NOMO-1 (cell line): ENCODE measurements around the gene SENP1.
"Not testable (repeated sequence)": the region's sequence is repeated elsewhere in the genome, so short reads cannot be mapped to it uniquely, and the experiment has no call there.

Experiments used
- DNase-seq, 2 experiments: peaks; one replicate each; lab custom pipeline; 2025; ENCODE audit not compliant: unreplicated experiment in 2 of 2; lab: John Stamatoyannopoulos, UW

SENP1 gene

DNA sequence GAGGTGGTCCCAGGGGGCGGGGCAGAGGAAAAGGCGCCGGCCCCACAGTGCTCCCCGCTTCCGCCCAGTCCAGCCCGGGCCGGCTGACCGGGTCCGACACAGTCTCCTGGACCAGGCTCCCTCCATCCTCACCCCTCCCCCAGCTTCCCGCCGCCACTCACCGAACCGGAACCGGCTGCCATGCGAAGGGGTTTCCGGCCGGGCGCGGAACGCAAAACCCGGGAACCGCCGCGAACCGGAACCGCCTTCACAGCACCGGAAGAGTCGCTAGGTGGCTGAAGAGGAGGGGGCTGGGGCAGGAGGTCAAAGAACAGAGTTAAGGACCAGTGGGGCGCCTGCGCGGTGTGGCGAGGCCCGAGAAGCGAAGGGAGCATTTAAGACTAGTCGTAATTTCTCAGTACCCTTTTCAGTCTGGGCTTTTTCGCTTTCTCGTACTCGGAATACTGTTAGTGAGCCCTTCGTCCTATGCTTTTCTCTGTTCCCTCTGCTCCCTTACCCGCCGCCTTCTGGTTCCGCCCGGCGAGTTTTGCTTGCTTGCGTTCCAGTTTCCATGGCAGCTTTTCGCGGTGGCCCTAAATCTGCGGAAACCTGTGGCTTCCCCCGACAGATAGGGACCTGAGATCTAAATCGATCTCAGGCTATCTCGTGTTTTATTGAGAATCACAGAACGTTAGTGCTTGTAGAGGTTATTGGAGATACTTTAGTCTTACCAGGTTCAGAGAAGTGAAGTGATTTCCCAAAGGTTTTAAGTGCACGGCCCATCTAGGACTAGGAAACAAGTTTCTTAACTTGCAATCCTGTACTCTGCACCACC is at the start of gene SENP1:
SENP1 (minus strand) TSS at position 213 of the 814 bp plus-strand sequence. CDS start 4,607 bp downstream, outside the sequence.
- DNase-seq: peak; percentile 65 to 90

DNA sequence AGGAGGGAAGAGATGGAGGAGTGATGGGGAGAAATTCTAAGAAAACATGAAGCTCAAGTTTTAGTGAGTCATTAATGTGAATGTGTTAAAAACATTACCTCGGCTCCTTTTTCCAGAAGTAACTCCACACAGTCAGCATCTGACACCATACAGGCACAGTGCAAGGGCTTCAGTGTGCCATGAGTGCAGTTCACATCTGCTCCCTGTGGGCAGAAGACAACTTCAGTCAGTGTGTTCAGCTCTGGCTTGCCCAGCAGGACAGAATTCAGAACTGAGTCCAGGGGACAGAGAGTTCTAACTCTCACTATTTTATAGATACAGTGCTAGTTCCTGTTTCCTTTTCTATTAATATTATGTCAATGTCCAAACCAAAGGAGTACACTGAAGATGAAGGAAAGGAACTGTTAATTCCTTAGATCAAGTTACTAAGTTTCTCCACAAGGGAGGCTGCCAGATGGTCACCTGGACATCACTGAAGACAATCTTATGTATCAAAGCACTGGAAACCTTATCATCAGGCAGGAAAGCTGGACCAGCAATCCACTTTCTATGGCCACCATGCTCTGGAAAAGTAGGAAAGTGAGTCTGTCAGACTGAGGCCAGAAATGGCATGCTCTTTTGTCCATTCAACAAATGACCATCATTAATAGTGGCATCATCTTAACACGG is 45.4 kb upstream of the SENP1 start:
- DNase-seq: no peak

DNA sequence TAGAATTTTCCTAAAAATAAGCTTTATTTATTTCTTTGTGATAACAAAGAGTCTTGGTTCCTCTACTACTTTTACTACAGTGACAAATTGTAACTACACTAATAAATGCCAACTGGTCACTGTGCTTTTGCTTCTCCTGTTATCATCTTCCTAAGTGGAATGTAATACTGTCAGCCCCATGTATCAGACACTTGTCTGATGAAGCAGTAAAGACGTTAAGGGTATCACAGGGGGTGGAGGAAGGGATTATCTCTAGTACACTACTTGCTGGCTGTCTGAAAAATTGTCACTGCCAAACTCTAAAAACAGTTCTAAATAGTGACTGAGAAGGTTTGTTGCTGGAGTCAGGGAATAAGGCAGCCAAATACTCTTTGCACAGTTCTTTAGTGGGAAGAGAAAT is 40.1 kb upstream of the SENP1 start:
- DNase-seq: no peak

DNA sequence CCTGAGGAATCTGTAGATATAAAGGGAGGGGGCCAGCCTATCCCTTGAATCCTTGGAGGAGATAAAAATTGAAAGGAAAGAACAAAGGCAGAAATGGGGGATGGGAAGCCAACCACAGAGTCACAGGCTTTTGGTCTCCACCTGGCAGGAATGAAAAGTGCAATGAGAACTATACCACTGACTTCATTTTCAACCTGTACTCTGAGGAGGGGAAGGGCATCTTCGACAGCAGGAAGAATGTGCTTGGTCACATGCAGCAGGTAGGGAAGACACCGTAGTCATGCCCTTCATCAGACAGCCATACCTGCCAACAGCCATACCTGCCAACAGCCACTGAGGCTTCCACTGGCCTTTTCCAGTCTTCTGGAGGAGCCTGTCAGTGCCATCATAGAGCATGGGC is 38.0 kb upstream of the SENP1 start:
- no peak for DNase-seq

DNA sequence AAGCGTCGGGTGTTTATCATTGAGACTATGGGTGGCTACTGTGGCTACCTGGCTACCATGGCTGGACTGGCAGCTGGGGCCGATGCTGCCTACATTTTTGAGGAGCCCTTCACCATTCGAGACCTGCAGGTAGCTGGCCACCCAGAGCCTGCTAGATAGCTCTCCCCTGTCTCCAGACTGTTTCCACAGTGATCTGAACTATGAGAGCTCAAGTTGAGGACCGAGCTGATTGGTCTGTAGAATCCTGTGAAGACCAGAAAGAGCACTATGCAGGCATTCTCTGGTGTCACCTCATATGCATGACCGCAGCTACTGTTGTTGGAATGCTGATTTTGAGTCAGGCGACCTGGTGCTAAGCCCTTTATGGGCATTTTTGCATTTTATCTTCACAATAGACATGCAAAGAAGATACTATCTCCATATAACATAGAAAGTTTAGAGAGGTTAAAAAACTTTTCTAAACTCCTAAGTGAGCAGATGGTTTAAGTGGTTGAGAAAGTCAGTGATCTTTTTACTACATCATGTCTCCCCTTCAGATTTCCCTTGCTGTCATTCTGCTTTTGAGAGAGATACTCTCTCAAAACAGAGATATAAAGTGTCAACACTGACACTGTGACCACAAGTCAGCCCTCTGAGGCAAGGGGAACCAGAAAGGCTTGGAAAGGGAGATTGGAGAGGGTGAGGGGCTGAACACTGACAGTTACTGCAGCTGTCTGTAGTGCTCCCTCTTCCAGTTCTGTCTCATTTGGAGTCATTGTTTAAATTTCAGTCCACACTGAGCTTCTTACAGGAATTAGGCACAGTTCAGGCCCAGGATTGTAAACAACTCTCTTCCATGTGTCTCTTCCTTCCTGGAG is 37.2 kb upstream of the SENP1 start:
- no peak for DNase-seq

DNA sequence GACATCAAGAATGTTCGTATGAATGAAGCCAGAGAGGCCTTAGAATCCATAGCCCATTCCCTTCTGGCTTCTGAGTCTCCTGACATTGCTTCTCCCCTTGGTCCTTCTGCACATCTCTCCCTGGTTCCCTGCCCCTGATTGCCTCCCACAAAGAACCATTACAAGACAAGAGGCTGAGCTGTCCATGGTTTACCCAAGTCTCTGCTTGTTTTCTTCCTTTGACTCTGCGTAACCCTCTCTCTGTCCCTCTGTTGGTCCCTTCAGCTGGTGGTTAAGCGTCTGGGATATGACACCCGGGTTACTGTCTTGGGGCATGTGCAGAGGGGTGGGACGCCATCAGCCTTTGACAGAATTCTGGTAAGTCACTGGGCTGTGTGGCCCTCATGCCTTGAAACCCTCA is 29.1 kb upstream of the SENP1 start:
- DNase-seq: no peak

DNA sequence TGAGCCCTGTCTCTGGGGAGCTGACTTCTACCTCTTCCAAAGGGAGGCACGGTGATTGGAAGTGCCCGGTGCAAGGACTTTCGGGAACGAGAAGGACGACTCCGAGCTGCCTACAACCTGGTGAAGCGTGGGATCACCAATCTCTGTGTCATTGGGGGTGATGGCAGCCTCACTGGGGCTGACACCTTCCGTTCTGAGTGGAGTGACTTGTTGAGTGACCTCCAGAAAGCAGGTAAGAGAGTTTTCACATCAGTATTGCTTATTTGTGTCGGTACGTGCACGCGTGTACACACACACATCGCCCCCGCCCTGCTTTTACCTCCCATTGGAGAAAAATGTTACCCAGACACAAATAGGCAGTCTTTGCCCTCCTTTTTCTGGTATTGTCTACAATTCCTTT is 26.9 kb upstream of the SENP1 start:
- no peak for DNase-seq

DNA sequence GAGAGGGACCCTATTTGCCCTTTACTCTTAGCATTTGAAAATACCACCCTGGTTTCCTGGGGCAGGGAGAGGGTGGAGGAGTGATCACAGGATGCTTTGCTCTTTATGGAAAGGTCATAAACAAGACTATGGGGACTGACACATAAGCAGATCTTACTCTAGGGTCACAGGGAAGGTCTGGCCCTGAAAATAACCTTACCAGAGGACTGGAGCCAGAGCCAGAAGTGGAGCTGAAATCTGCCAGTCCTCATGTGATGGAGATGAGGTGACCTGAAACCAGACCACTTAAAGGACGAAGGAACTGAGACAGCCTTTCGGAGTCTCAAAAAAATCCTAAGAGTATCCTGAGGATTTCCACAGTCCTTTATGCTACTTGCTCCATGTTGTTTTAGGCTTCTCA is 25.6 kb upstream of the SENP1 start:
- no peak for DNase-seq

DNA sequence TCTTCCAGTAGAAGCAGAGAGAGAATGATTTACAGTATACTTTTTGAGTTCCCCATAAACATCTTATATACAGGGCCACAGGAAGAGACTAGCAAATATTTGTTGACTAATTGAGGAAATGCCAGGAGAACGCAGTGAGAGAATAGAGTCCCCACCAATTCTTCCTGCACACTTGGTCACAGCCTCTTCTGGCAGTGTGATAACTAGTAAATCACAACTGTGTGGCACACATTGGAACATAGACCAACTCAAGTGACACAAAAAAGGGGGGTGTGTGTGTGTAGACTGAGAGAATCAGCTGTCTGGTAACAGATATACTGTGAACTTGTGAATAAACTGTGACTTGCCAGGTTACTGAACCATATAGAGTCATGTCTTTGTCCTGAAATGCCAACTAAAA is 23.5 kb upstream of the SENP1 start:
- DNase-seq: no peak

DNA sequence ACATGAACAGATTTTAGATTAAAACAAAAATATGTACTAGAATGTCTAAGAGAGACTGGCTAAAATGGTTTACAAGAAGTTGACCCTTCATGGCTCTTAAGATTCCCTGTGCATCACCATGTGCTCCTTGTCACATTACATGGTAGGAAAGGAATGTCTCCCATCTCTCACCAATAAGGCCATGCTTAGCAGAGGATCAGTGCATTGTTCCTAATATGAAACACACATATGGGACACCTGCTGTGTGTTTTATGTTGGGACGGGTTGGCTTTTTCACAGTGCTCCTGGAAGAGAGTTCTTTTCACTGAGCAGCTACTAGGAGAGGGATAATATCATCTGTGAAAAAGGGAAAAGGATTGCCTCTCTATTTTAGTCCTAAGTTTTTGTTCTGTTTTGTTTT is 22.9 kb upstream of the SENP1 start:
- no peak for DNase-seq

DNA sequence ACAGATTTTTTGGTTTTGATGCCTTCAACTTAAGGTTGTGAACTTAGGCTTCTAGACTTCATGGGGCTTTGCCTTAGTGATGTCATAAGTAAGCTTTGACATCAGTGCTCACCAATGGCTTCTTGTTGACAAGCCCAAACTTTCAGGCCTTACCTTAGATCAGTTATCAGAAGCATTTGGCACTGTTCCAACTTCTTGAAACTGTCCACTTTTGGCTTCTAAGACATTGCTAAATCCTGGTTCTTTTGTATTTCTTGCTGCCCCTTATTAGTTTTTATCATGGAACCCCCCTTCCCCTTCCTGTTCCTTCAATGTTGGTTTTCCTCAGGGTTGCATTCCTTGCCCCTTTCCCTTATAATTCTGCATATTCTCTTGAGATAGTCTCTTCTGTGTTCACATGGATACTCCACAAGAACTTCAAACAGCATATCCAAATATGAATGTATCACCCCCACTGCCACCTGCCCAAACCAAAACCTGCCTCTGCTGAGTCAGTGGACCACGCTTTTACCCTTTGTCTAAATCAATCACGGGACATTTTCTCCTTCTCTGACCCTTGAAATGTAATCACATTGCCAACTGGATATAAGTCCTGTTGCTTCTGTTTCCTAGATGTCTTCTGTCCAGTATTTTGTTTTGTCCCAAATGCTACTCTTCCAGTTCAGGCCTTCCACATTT is 21.2 kb upstream of the SENP1 start:
- DNase-seq: no peak

DNA sequence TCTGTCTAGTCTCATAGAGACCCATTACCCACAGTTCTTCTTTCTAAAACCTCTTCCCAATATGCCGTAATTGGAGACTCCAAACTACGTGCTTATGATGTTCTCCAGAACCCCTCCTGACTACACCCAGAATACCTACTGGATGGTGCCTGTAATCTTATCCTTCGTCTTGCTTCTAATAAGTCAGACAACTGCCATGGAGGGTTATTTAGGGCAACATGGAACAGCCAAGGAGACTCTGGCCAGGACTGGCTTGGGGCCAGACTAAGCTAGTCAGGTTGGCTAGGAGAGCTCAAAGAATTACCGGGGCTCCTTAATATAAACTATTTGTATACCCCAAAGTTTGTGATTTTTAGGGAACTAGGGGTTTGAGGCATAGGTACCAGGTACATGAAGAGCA is 20.1 kb upstream of the SENP1 start:
- DNase-seq: no peak

DNA sequence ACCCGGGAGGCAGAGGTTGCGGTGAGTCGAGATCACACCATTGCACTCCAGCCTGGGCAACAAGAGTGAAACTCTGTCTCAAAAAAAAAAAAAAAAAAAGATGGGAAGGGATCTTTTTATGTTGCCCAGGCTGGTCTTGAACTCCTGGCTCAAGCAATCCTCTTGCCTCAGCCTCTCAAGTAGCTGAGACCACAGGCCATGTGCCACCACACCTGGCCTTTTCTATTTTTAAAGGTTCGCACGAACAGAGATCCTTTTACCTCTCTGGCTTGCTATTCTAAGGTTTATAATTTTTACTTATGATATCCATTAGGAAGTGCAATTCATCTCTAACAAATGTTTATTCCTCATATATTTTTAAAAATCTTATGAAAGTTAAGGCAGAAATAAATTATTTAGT is 19.7 kb upstream of the SENP1 start:
- DNase-seq: not testable (repeated sequence)

DNA sequence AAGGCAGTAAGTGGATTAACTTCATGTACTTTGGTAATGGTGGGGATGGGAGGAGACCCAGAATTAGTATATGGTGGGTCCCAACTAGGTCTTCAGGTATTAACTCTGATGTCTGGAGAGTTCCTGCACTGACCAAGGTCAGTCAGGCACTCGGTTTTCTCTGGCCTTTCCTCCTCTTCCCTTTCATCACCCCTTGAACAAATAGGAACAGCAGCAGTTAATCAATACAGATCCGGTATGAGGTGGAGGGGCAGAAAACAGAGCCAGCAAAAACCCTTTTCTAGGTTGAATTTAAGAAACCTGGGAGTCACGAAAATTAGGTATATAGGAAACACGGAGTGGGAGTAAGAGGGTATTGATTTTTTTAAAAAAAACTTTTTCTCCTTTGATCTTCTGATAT is 17.3 kb upstream of the SENP1 start:
- no peak for DNase-seq

DNA sequence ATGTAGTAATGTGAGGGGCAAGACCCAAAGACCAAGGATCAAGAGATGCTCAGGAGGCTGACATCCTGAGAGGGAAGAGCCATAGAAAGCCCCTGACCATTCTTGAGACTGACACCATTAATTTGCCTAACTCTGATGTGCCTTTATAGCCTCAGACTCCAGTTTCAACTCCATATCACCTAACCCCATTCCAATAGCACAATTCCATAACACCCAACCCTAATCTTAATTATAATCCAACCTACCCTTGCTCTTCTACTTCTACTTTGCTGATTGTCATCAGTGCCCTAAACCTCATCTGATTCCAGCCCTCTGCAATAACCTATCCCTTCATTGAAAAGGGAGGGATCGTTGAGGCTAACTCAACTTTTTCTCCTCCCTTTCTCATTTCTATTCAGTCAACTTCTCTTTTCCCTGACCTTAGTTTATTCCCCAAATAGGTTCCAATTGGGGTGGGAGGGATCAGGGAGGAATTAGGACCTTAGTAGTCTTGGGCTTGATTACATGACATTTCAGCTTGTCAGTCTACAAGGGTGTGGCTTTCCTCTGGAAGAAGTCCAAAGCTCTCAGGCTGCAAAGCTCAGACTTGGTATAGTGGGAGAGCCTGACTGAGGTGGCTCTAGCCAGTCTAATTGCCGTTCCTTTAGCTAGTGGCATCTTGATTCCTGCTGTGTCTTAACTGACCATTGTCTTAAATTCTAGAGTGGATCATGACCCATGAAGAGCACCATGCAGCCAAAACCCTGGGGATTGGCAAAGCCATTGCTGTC is 16.4 kb upstream of the SENP1 start:
- no peak for DNase-seq

DNA sequence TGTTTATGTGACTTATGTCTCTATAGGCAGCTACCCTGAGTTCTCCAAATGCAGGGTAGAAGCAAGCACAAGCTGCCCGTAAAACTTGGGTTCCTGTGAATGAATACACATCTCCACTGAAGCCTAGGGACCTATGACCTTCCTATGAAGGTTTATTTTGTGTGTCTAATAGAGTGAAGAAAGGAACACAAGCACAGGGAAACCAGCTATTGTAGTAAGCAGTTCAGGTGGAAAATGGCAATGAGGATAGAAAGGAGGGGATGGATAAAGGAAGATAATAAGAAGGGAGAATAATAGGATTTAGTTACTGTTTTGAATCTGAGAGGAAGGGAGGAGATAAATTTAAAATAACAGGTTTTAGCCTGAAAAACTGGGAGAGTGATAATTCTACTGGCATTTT is 15.6 kb upstream of the SENP1 start:
- no peak for DNase-seq

DNA sequence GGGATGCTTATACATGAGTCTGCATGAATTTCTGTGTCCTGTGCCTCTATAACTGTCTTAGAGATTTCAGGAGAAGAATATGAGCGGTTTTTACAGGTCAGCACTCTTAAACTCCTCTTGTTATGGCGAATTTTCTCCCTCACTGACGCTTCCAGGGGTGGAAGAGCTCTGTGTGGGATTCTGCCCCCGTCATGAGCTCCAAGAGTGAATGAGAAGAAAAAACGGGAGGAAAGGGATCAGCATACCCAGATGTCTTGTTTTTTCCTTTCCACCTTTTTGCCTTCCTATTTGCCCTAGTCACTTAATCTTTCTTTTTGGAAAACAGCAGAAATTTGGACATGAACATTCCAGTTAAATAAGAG is 13.9 kb upstream of the SENP1 start:
- DNase-seq: no peak

DNA sequence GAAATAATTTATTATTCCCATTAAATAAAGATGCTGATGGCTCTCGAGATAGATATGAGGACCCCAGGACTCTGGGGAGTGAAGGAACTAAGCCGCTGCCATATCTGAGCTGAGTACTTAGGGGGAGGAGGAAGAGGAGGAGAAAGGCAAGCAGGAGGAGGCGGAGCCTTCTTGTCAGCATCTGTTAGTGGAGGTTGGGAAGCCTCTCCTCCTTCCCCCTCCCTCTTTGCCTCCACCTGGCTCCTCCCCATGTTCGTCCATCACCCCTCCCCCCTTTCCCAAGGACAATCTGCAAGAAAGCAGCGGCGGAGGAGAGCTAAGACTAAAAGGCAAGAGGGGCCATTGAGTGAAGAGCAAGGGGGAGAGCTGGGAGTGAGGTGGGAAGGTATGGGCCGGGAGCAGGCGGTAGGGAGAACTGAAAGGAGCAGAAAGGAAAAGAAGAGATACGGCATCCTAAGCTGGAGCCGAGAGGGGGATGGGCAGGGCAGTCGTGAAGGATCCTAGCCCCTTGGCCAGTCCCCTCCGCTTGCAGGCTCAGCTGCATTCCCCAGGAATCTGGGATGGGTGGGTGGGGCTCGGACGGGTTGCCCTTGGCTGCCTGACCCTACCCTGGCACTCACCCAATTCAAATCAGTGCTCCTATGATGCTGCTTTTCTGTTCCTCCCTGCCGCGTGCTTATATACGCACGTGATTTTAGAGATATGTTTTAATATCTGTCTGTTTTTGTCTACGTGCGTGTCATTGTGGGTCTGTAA is 13.4 kb upstream of the SENP1 start, which contains the start of gene PFKM:
PFKM (plus strand) TSS at position 287 of the 756 bp plus-strand sequence. CDS start 3,411 bp downstream, outside the sequence.
- peak; percentile 77 to 86 for DNase-seq

DNA sequence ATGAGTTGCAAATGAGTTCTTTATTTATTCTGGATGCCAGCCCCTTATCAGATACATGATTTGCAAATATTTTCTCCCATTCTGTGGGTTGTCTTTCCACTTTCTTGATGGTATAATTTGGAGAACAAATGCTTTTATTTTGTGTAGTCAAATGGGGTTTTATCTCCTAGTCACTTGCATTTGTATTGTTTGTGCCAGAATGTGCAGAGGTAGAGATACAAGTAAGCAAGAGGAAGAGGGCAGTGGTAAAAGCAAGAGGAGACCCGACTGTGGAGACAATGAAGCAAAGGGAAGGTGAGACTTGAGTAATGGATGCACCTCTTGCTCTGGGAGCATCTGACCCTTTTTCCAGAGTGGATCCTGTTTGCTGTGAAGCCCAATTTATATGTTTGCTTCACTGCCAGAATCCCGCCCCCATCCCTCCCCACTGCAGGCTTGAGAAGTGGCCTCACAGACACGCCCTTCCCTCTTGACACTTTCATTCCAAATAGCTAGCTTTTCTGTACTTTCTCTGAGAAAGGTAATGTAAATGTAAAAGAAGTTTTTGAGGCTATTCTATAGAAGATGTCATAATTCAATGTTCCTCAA is 12.5 kb upstream of the SENP1 start:
- DNase-seq: no peak
